HG03097 (cell line): ENCODE data around the gene NUP85.
A peak's percentile ranks its signal among the peaks of the same experiment; 100 is the strongest.
"Not testable (repeated sequence)": the region's sequence is repeated elsewhere in the genome, so short reads cannot be mapped to it uniquely, and the experiment has no call there.

Experiments
- ATAC-seq: cut with Tn5 transposase; IDR thresholded peaks from one replicate; pipeline ENCODE4 v1.9.1; 2021; ENCODE audit not compliant: unreplicated experiment, low FRiP score

The NUP85 gene, protein sequence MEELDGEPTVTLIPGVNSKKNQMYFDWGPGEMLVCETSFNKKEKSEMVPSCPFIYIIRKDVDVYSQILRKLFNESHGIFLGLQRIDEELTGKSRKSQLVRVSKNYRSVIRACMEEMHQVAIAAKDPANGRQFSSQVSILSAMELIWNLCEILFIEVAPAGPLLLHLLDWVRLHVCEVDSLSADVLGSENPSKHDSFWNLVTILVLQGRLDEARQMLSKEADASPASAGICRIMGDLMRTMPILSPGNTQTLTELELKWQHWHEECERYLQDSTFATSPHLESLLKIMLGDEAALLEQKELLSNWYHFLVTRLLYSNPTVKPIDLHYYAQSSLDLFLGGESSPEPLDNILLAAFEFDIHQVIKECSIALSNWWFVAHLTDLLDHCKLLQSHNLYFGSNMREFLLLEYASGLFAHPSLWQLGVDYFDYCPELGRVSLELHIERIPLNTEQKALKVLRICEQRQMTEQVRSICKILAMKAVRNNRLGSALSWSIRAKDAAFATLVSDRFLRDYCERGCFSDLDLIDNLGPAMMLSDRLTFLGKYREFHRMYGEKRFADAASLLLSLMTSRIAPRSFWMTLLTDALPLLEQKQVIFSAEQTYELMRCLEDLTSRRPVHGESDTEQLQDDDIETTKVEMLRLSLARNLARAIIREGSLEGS

GRCh38 chr17:75205037-75205792 lies at the start of gene NUP85:
Gene NUP85 (plus strand): TSS chr17:75205679. CDS start chr17:75205762, 83 bp downstream.
- peak; percentile 59 for ATAC-seq

DNA sequence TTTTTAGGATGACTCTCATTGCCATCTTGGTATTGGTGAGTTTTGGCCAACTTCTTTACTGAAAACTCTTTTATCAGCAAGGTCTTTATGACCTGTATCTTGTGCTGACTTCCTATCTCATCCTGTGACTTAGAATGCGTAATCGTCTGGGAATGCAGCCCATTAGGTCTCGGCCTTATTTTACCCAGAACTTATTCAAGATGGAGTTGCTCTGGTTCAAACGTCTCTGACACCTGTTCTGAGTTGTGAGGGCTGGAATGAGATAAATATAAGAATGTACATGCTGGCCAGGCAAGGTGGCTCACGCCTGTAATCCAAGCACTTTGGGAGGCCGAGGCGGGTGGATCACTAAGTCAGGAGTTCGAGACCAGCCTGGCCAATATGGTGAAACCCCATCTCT lies 47.0 kb upstream of the NUP85 start:
- ATAC-seq: not testable (repeated sequence)

DNA sequence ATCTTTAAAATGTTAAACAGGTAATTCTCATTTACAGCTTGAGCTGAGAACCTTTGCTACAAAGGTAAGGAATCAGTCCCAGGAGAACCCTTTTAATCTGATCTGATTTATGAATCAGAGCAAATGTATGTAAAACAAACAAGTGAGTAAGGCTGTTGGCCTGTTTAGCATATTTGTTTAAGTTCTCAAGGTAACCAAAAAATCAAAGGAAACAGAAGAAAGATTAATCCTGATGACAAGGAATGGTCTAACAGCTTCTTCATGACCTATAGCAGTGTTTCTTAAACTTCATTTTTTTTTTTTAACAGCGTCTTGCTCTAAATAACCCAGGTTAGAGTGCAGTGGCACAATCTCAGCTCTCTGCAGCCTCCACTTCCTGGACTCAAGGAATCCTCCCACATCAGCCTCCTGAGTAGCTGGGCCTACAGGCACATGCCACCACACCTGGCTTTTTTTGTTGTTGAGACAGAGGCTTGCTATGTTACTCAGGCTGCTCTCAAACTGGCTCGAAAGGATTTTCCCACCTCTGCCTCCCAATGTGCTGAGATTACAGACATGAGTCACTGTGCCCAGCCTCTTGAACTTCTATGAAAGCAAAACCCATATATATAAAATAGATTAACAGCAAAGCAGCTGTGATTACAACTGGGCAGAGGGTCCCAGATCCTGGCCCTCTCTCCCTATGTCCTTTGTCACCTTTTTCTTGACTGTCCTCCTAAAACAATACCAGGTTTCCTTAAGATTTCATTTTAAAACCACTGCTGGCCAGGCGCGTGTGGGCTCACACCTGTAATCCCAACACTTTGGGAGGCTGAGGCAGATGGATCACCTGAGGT lies 46.1 kb upstream of the NUP85 start:
- no peak for ATAC-seq

- no peak for ATAC-seq
Measured at GRCh38 chr17:75160211-75160610, 45.3 kb upstream of the NUP85 start.

GRCh38 chr17:75163074-75163473 lies 42.4 kb upstream of the NUP85 start:
- ATAC-seq: no peak

DNA sequence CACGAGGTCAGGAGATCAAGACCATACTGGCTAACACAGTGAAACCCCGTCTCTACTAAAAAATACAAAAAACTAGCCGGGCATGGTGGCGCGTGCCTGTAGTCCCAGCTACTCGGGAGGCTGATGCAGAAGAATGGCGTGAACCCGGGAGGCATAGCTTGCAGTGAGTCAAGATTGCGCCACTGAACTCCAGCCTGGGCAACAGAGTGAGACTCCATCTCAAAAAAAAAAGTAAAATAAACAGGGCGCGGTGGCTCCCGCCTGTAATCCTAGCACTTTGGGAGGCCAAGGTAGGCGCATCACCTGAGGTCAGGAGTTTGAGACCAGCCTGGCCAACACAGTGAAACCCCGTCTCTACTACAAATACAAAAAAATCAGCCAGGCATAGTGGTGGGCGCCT lies 40.9 kb upstream of the NUP85 start:
- ATAC-seq: not testable (repeated sequence)

- ATAC-seq: no peak
Measured at GRCh38 chr17:75168998-75169397, 36.5 kb upstream of the NUP85 start.

DNA sequence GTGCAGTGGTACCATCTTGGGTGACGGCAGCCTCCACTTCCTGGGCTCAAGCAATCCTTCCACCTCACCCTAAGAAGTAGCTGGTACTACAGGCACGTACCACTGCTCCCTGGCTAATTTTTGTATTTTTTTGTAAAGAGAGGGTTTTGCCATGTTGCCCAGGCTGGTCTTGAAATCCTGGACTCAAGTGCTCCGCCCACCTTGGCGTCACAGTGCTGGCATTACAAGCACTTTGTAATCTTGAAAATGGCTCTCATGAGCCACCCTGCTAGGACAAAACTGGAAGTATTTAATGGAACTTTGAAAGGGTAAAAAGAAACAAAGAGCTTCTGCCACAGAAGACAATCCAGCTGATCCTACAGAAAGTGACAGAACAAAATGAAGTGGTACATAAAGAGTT lies 32.0 kb upstream of the NUP85 start:
- ATAC-seq: no peak

GRCh38 chr17:75174996-75175395 lies 30.5 kb upstream of the NUP85 start:
- ATAC-seq: no peak

- no peak for ATAC-seq
Measured at GRCh38 chr17:75176625-75177024, 28.9 kb upstream of the NUP85 start.

- ATAC-seq: no peak
Measured at GRCh38 chr17:75178453-75178852, 27.0 kb upstream of the NUP85 start.

- no peak for ATAC-seq
Measured at GRCh38 chr17:75181110-75181509, 24.4 kb upstream of the NUP85 start.

- no peak for ATAC-seq
Measured at GRCh38 chr17:75181608-75182318, 23.7 kb upstream of the NUP85 start.

DNA sequence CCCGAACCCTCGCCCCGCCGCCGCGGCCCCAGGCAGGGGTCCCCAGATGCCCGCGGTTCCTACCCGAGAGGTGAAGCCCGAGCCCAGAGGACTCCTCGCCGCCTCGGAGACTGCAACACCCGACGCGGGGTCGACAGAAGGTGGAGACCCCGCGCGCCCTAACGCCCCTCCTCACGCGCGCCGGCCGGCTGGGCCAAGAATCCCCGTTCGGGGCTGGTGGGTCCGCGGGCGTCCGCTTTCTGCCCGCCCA lies 23.2 kb upstream of the NUP85 start:
- ATAC-seq: peak; percentile 26

DNA sequence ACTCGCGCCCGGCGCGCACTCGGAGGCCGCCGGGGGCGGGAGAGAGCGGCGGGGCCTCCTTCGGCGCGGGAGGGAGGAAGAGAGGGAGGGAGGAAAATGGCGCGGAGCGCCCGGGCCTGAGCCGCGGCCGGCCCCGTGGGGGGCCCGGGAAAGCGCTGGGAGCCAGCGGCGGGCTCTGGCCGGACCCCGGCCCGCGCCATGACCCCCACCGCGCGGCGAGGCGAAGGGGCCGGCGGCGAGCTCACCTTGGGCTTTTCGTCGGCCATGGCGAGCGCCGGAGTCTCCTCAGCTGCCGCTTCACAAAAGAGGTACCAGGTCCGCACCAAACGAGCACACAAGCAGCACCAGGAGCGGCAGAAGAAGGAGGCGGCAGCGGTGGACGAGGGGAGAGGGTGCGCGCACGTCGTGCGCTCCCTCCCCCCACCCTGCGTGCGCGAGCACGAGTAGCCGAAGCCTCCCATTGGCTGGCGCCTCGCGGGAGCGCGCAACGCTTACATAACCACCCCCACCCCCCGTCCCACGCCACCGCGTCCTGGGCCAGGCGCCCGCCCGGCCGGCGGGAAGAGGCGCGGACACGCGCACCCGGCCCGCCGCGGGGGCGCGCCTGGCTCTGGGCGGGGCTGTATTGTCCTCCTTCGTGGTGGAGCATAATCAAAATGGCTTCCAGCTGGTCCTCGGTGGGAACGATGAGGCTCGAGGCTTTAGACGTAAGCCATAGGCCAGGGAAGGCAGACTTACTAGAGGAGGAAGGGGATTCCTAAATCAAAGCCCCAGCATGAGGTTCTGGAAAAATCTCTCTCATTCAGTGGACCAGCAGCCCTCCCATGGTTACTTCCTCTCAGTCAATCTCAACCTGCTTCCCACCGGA lies 22.7 kb upstream of the NUP85 start, which contains the start of gene SUMO2:
Gene SUMO2, minus strand, starts transcription at position 391 of the 868 bp plus-strand sequence. Its CDS starts 125 bp downstream, at position 266.
- ATAC-seq: peak; percentile 67

- ATAC-seq: no peak
Measured at GRCh38 chr17:75183999-75184884, 21.2 kb upstream of the NUP85 start.

GRCh38 chr17:75188614-75189013 lies 16.9 kb upstream of the NUP85 start:
- ATAC-seq: no peak

DNA sequence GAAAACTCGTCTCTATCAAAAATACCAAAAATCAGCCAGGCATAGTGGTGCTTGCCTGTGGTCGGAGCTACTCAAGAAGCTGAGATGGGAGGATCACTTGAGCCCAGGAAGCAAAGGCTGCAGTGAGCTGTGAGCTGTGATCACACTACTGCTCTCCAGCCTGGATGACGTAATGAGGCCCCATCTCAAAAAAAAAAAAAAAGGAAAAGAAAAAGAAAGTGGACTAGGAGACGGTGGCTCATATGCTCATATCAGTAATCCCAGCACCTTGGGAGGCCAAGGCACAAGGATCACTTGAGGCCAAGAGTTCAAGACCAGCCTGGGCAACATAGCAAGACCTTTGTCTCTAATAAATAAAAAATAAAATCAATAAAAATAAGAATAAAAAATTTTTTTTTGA lies 13.9 kb upstream of the NUP85 start:
- no peak for ATAC-seq
